Neural cell (in vitro differentiated cells): Measurements from ENCODE around the gene XRCC3. TPM values are rescaled to one million over a fixed set of nuclear protein-coding genes. Genes with fewer than 3 reads are reported as not detected.

Experiments
- H2AFZ ChIP-seq: fragments of 200-600, 300-800 bp; sonication (generic), shearing (Covaris generic); 2 replicates; pipeline ENCODE4 v1.6.0; 2014; ENCODE audit warnings: low read depth, mild to moderate bottlenecking, antibody characterized with exemption, low read length, moderate library complexity
- H3F3A ChIP-seq: fragments of 200-600 bp; shearing (Covaris generic); 2 replicates; pipeline ENCODE4 v1.6.1; 2016; ENCODE audit warnings: mild to moderate bottlenecking, moderate library complexity, mixed read lengths, antibody characterized with exemption, low read length; ENCODE audit not compliant: insufficient read depth, poor library complexity, severe bottlenecking
- H3K27ac ChIP-seq: fragments of 200-600, 300-800 bp; sonication (generic), shearing (Covaris generic); 2 replicates; pipeline ENCODE4 v1.5.1; 2014; ENCODE audit warnings: mild to moderate bottlenecking, low read length, moderate library complexity
- H3K27me3 ChIP-seq: fragments of 300-800, 200-600 bp; sonication (generic), shearing (Covaris generic); 2 replicates; pipeline ENCODE4 v1.6.0; 2014; ENCODE audit warnings: mild to moderate bottlenecking, low read depth, low read length, moderate library complexity; ENCODE audit not compliant: insufficient read depth
- H3K36me3 ChIP-seq: fragments of 300-800, 200-600 bp; sonication (generic), shearing (Covaris generic); 2 replicates; pipeline ENCODE4 v1.5.1; 2014; ENCODE audit warnings: mild to moderate bottlenecking, antibody characterized with exemption, low read length, moderate library complexity; ENCODE audit not compliant: insufficient read depth
- H3K4me2 ChIP-seq: fragments of 300-800, 200-600 bp; sonication (generic), shearing (Covaris generic); 2 replicates; pipeline ENCODE4 v1.6.0; 2014; ENCODE audit warnings: mild to moderate bottlenecking, low read length
- H3K4me3 ChIP-seq: fragments of 300-800, 200-600 bp; sonication (generic), shearing (Covaris generic); 2 replicates; pipeline ENCODE4 v1.5.1; 2014; ENCODE audit warnings: mild to moderate bottlenecking, low read length, moderate library complexity
- H3K79me2 ChIP-seq: fragments of 200-600 bp; shearing (Covaris generic); replicated peaks from 2 replicates; pipeline ENCODE4 v1.6.0; 2014; ENCODE audit warnings: mild to moderate bottlenecking, low read length, moderate library complexity; ENCODE audit not compliant: insufficient read depth
- H3K9ac ChIP-seq: fragments of 300-800, 200-600 bp; sonication (generic), shearing (Covaris generic); 2 replicates; pipeline ENCODE4 v1.6.1; 2016; ENCODE audit warnings: mild to moderate bottlenecking, low read length, mixed read lengths
- H3K9me2 ChIP-seq: fragments of 200-600 bp; shearing (Covaris generic); 2 replicates; pipeline ENCODE4 v1.6.1; 2016; ENCODE audit warnings: mild to moderate bottlenecking, low read length, mixed read lengths; ENCODE audit not compliant: insufficient read depth
- H3K9me3 ChIP-seq: fragments of 200-600, 300-800 bp; sonication (generic), shearing (Covaris generic); 2 replicates; pipeline ENCODE4 v1.6.1; 2016; ENCODE audit warnings: mild to moderate bottlenecking, mixed run types, low read length, moderate library complexity, mixed read lengths
- H4K20me1 ChIP-seq: fragments of 200-600 bp; shearing (Covaris generic); 2 replicates; pipeline ENCODE4 v1.6.1; 2016; ENCODE audit warnings: mild to moderate bottlenecking, mixed run types; ENCODE audit not compliant: insufficient read depth
- CTCF ChIP-seq: fragments of 450-650 bp; IDR thresholded peaks from 2 replicates; pipeline ENCODE4 v1.5.1; 2014; ENCODE audit warnings: antibody characterized with exemption, mild to moderate bottlenecking, moderate library complexity; ENCODE audit not compliant: poor library complexity, severe bottlenecking
- EP300 ChIP-seq: fragments of 450-650 bp; conservative IDR thresholded peaks from 2 replicates; pipeline ENCODE4 v1.6.1; 2014; ENCODE audit warnings: antibody characterized with exemption, mild to moderate bottlenecking, moderate library complexity; ENCODE audit not compliant: poor library complexity, severe bottlenecking
- EZH2 ChIP-seq: fragments of 200-600, 300-800 bp; shearing (Covaris generic), sonication (generic); IDR thresholded peaks from 2 replicates; pipeline ENCODE4 v1.6.1; 2014; ENCODE audit warnings: antibody characterized with exemption, low read length, borderline replicate concordance, mild to moderate bottlenecking; ENCODE audit not compliant: insufficient read depth, poor library complexity, severe bottlenecking
- MXI1 ChIP-seq: fragments of 450-650 bp; conservative IDR thresholded peaks from 2 replicates; pipeline ENCODE4 v1.6.1; 2014; ENCODE audit warnings: antibody characterized with exemption, mild to moderate bottlenecking; ENCODE audit not compliant: poor library complexity, severe bottlenecking
- POLR2AphosphoS5 ChIP-seq: IDR thresholded peaks from 2 replicates; pipeline ENCODE4 v1.6.1; 2012
- RAD21 ChIP-seq: fragments of 450-650 bp; conservative IDR thresholded peaks from 2 replicates; pipeline ENCODE4 v1.6.1; 2014; ENCODE audit warnings: antibody characterized with exemption, mild to moderate bottlenecking, moderate library complexity
- SMC3 ChIP-seq: fragments of 450-650 bp; conservative IDR thresholded peaks from 2 replicates; pipeline ENCODE4 v1.6.1; 2014; ENCODE audit warnings: antibody characterized with exemption, mild to moderate bottlenecking, moderate library complexity; ENCODE audit not compliant: poor library complexity
- TAF1 ChIP-seq: IDR thresholded peaks from 2 replicates; pipeline ENCODE4 v1.6.1; 2012; ENCODE audit warnings: low read depth
- polyA plus RNA-seq: library from polyadenylated mRNA; depleted of rRNA; stranded (reverse); fragments of >200 nt; gene quantifications from 2 replicates; pipeline ENCODE4 v1.2.3, GENCODE V29; 2014
- TF ChIP-seq, protein P1 (sequence below): IDR thresholded peaks from 2 replicates; pipeline ENCODE4 v1.6.1; 2012; ENCODE audit warnings: borderline replicate concordance

XRCC3 gene
- polyA plus RNA-seq, 1 donor from 2014 or later: 14.6 TPM

GRCh38 chr14:103659631-103660030, 55.6 kb downstream of the XRCC3 start:
- no peak for TF ChIP-seq EZH2
- TF ChIP-seq MXI1: no peak
- H3K27ac ChIP-seq: no peak overlapping the region
- peaks cover 11% of the 10 kb centered on the region for H3K79me2 ChIP-seq

GRCh38 chr14:103657471-103657870, 57.8 kb downstream of the XRCC3 start:
- no peak overlapping the region for H2AFZ ChIP-seq
- H3K9me3 ChIP-seq: no peaks in the 10 kb centered on the region
- H3K27ac ChIP-seq: no peak overlapping the region
- no peaks in the 10 kb centered on the region for H3F3A ChIP-seq
- no peaks in the 10 kb centered on the region for H3K9me2 ChIP-seq
- no peaks in the 10 kb centered on the region for H3K27me3 ChIP-seq
- no peaks in the 10 kb centered on the region for H3K36me3 ChIP-seq
- H3K4me3 ChIP-seq: no peak overlapping the region
- H3K4me2 ChIP-seq: no peak overlapping the region
- TF ChIP-seq MXI1 (no peak), RAD21 (no peak), CTCF (no peak), POLR2AphosphoS5 (no peak), TAF1 (no peak), EZH2 (no peak), SMC3 (no peak), EP300 (no peak)
- TF ChIP-seq, protein P1, sequence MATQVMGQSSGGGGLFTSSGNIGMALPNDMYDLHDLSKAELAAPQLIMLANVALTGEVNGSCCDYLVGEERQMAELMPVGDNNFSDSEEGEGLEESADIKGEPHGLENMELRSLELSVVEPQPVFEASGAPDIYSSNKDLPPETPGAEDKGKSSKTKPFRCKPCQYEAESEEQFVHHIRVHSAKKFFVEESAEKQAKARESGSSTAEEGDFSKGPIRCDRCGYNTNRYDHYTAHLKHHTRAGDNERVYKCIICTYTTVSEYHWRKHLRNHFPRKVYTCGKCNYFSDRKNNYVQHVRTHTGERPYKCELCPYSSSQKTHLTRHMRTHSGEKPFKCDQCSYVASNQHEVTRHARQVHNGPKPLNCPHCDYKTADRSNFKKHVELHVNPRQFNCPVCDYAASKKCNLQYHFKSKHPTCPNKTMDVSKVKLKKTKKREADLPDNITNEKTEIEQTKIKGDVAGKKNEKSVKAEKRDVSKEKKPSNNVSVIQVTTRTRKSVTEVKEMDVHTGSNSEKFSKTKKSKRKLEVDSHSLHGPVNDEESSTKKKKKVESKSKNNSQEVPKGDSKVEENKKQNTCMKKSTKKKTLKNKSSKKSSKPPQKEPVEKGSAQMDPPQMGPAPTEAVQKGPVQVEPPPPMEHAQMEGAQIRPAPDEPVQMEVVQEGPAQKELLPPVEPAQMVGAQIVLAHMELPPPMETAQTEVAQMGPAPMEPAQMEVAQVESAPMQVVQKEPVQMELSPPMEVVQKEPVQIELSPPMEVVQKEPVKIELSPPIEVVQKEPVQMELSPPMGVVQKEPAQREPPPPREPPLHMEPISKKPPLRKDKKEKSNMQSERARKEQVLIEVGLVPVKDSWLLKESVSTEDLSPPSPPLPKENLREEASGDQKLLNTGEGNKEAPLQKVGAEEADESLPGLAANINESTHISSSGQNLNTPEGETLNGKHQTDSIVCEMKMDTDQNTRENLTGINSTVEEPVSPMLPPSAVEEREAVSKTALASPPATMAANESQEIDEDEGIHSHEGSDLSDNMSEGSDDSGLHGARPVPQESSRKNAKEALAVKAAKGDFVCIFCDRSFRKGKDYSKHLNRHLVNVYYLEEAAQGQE: no peak
- H4K20me1 ChIP-seq: peaks cover 7% of the 10 kb centered on the region
- peaks cover 22% of the 10 kb centered on the region for H3K79me2 ChIP-seq
- no peak overlapping the region for H3K9ac ChIP-seq

More at GRCh38 chr14:103659631-103660030, 55.6 kb downstream of the XRCC3 start:
- H3K9ac ChIP-seq: no peak overlapping the region
- no peak overlapping the region for H2AFZ ChIP-seq
- no peak overlapping the region for H3K4me2 ChIP-seq
- no peaks in the 10 kb centered on the region for H3F3A ChIP-seq
- H3K9me3 ChIP-seq: no peaks in the 10 kb centered on the region
- no peaks in the 10 kb centered on the region for H3K9me2 ChIP-seq
- H4K20me1 ChIP-seq: no peaks in the 10 kb centered on the region
- H3K27me3 ChIP-seq: no peaks in the 10 kb centered on the region
- no peaks in the 10 kb centered on the region for H3K36me3 ChIP-seq
- no peak overlapping the region for H3K4me3 ChIP-seq

- Histone ChIP-seq H3K27me3 (no peaks in the 10 kb centered on the region), H3F3A (no peaks in the 10 kb centered on the region), H4K20me1 (peaks cover 8% of the 10 kb centered on the region), H3K4me2 (no peak overlapping the region), H3K9me3 (no peaks in the 10 kb centered on the region), H3K79me2 (peaks cover 22% of the 10 kb centered on the region), H3K9me2 (no peaks in the 10 kb centered on the region), H3K4me3 (no peak overlapping the region), H3K27ac (no peak overlapping the region), H3K36me3 (no peaks in the 10 kb centered on the region), H2AFZ (no peak overlapping the region), H3K9ac (no peak overlapping the region)
- TF ChIP-seq EP300: no peak
- TF ChIP-seq EZH2: no peak
- TF ChIP-seq CTCF: no peak
- no peak for TF ChIP-seq RAD21
- TF ChIP-seq TAF1: no peak
- TF ChIP-seq MXI1: no peak
- TF ChIP-seq, protein P1: no peak
- TF ChIP-seq POLR2AphosphoS5: no peak
- TF ChIP-seq SMC3: no peak
Observed at GRCh38 chr14:103656756-103657133, 58.5 kb downstream of the XRCC3 start.
